IMR-90 (cell line): ENCODE data around the gene DBT.
"Not testable (repeated sequence)": the region's sequence is repeated elsewhere in the genome, so short reads cannot be mapped to it uniquely, and the experiment has no call there.

ENCODE experiments used
- BHLHE40 ChIP-seq: fragments of 150-350 bp; IDR thresholded peaks from 2 replicates; pipeline ENCODE4 v1.6.1; 2016; ENCODE audit warnings: mild to moderate bottlenecking, low read depth, low read length
- FOS ChIP-seq: fragments of 150-350 bp; IDR thresholded peaks from 2 replicates; pipeline ENCODE4 v1.6.1; 2016; ENCODE audit warnings: low read depth, low read length
- MAFK ChIP-seq: IDR thresholded peaks from 2 replicates; pipeline ENCODE4 v1.6.1; 2012; ENCODE audit warnings: low read depth, low read length, improper control_type of control experiment
- NFE2L2 ChIP-seq: fragments of 150-350 bp; IDR thresholded peaks from 2 replicates; pipeline ENCODE4 v1.6.1; 2016; ENCODE audit warnings: low read depth, mild to moderate bottlenecking, low read length
- POLR2A ChIP-seq: IDR thresholded peaks from 2 replicates; pipeline ENCODE4 v1.6.1; 2012; ENCODE audit warnings: mild to moderate bottlenecking, low read depth, low read length
- RAD21 ChIP-seq: IDR thresholded peaks from 2 replicates; pipeline ENCODE4 v1.6.1; 2012; ENCODE audit warnings: low read length, improper control_type of control experiment
- RCOR1 ChIP-seq: IDR thresholded peaks from 2 replicates; pipeline ENCODE4 v1.6.1; 2012; ENCODE audit warnings: mild to moderate bottlenecking, low read length, improper control_type of control experiment; ENCODE audit not compliant: insufficient replicate concordance
- RFX5 ChIP-seq: IDR thresholded peaks from 2 replicates; pipeline ENCODE4 v1.8.0; 2012; ENCODE audit warnings: low read depth, mild to moderate bottlenecking, low read length, moderate library complexity
- TF ChIP-seq, protein P1 (sequence below): conservative IDR thresholded peaks from 2 replicates; pipeline ENCODE4 v1.5.1; 2012; ENCODE audit warnings: mild to moderate bottlenecking, low read depth, low read length, improper control_type of control experiment

DNA sequence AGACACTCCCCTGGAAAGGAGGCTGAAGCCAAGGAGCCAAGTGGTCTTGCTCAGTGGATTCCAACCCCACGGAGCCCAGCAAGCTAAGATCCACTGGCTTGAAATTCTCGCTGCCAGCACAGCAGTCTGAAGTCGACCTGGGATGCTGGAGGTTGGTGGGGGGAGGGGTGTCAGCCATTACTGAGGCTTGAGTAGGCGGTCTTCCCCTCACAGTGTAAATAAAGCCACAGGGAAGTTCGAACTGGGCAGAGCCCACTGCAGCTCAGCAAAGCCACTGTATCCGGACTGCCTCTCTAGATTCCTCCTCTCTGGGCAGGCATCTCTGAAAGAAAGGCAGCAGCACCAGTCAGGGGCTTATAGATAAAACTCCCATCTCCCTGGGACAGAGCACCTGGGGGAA lies 49.6 kb downstream of the DBT start:
- TF ChIP-seq, protein P1, sequence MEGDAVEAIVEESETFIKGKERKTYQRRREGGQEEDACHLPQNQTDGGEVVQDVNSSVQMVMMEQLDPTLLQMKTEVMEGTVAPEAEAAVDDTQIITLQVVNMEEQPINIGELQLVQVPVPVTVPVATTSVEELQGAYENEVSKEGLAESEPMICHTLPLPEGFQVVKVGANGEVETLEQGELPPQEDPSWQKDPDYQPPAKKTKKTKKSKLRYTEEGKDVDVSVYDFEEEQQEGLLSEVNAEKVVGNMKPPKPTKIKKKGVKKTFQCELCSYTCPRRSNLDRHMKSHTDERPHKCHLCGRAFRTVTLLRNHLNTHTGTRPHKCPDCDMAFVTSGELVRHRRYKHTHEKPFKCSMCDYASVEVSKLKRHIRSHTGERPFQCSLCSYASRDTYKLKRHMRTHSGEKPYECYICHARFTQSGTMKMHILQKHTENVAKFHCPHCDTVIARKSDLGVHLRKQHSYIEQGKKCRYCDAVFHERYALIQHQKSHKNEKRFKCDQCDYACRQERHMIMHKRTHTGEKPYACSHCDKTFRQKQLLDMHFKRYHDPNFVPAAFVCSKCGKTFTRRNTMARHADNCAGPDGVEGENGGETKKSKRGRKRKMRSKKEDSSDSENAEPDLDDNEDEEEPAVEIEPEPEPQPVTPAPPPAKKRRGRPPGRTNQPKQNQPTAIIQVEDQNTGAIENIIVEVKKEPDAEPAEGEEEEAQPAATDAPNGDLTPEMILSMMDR, result not testable (repeated sequence)
- not testable (repeated sequence) for TF ChIP-seq POLR2A, NFE2L2, FOS, RCOR1, MAFK, BHLHE40, RAD21, RFX5
